Measurements from ENCODE around the gene TRIP12. TPM values are rescaled to one million over a fixed set of nuclear protein-coding genes. Genes with fewer than 3 reads are reported as not detected.

TRIP12 gene
- total RNA-seq, 2 donors from 2014 or later: 127 to 160 TPM

GRCh38 chr2:229943171-229943570, 21.4 kb upstream of the TRIP12 start:
- Histone ChIP-seq H3K4me3 (no peak overlapping the region), H3K27ac (no peak overlapping the region), H3K9me3 (no peaks in the 10 kb centered on the region), H3K27me3 (replicated peaks; ENCODE audit: insufficient read depth) (no peaks in the 10 kb centered on the region), H3K4me1 (ENCODE audit: control insufficient read depth in 1 of 2, low read depth in 2 of 2) (no peaks in the 10 kb centered on the region), H3K36me3 (no peaks in the 10 kb centered on the region)
- ATAC-seq (ENCODE audit: insufficient number of reproducible peaks, low FRiP score, low read depth) (no peak), DNase-seq (ENCODE audit: low spot score) (no peak)
- no peak for TF ChIP-seq CTCF (IDR thresholded peaks at IDR 0.05)

- H3K4me3 ChIP-seq: no peak overlapping the region
- no peak overlapping the region for H3K27ac ChIP-seq
- no peaks in the 10 kb centered on the region for H3K4me1 ChIP-seq (ENCODE audit: control insufficient read depth in 1 of 2, low read depth in 2 of 2)
- H3K36me3 ChIP-seq: no peaks in the 10 kb centered on the region
- H3K27me3 ChIP-seq (replicated peaks; ENCODE audit: insufficient read depth): no peaks in the 10 kb centered on the region
- DNase-seq (ENCODE audit: low spot score) (no peak), ATAC-seq (ENCODE audit: insufficient number of reproducible peaks, low FRiP score, low read depth) (no peak)
- no peak for TF ChIP-seq CTCF (IDR thresholded peaks at IDR 0.05)
- no peaks in the 10 kb centered on the region for H3K9me3 ChIP-seq
These were observed 20.9 kb upstream of the TRIP12 start for GRCh38 chr2:229942671-229943070.

- Histone ChIP-seq H3K27ac (no peak overlapping the region), H3K27me3 (replicated peaks; ENCODE audit: insufficient read depth) (no peaks in the 10 kb centered on the region), H3K4me1 (ENCODE audit: control insufficient read depth in 1 of 2, low read depth in 2 of 2) (no peaks in the 10 kb centered on the region), H3K36me3 (peaks cover 6% of the 10 kb centered on the region), H3K9me3 (no peaks in the 10 kb centered on the region), H3K4me3 (no peak overlapping the region)
- DNase-seq (ENCODE audit: low spot score) (no peak), ATAC-seq (ENCODE audit: insufficient number of reproducible peaks, low FRiP score, low read depth) (no peak)
- no peak for TF ChIP-seq CTCF (IDR thresholded peaks at IDR 0.05)
These were observed 15.7 kb upstream of the TRIP12 start for GRCh38 chr2:229937537-229937936.

GRCh38 chr2:229931241-229931640, 9.4 kb upstream of the TRIP12 start:
- no peak for TF ChIP-seq CTCF (IDR thresholded peaks at IDR 0.05)
- no peak overlapping the region for H3K4me3 ChIP-seq
- DNase-seq (ENCODE audit: low spot score) (no peak), ATAC-seq (ENCODE audit: insufficient number of reproducible peaks, low FRiP score, low read depth) (no peak)
- no peaks in the 10 kb centered on the region for H3K4me1 ChIP-seq (ENCODE audit: control insufficient read depth in 1 of 2, low read depth in 2 of 2)
- no peaks in the 10 kb centered on the region for H3K9me3 ChIP-seq
- H3K27ac ChIP-seq: no peak overlapping the region
- peaks cover 6% of the 10 kb centered on the region for H3K36me3 ChIP-seq
- H3K27me3 ChIP-seq (replicated peaks; ENCODE audit: insufficient read depth): no peaks in the 10 kb centered on the region

- Histone ChIP-seq H3K36me3 (peaks cover 6% of the 10 kb centered on the region), H3K27ac (no peak overlapping the region), H3K27me3 (replicated peaks; ENCODE audit: insufficient read depth) (no peaks in the 10 kb centered on the region), H3K9me3 (no peaks in the 10 kb centered on the region), H3K4me1 (ENCODE audit: control insufficient read depth in 1 of 2, low read depth in 2 of 2) (no peaks in the 10 kb centered on the region), H3K4me3 (no peak overlapping the region)
- no peak for TF ChIP-seq CTCF (IDR thresholded peaks at IDR 0.05)
- ATAC-seq (ENCODE audit: insufficient number of reproducible peaks, low FRiP score, low read depth): no peak
- no peak for DNase-seq (ENCODE audit: low spot score)
These were observed 8.8 kb upstream of the TRIP12 start for GRCh38 chr2:229930656-229931055.
